NK-92 (cell line): ENCODE data around the gene ATN1.

Source experiments
- DNase-seq: peaks from one replicate; lab custom pipeline; 2025; ENCODE audit not compliant: unreplicated experiment; lab: John Stamatoyannopoulos, UW

The ATN1 gene

GRCh38 chr12:6968426-6968825 lies 40.7 kb downstream of the ATN1 start:
- no peak for DNase-seq

- DNase-seq, result no peak
Observed at GRCh38 chr12:6970096-6970527, 42.4 kb downstream of the ATN1 start.

GRCh38 chr12:6974180-6974579 lies 46.4 kb downstream of the ATN1 start:
- DNase-seq, result no peak

GRCh38 chr12:6975297-6976032 lies 47.7 kb downstream of the ATN1 start:
- DNase-seq, result no peak

- DNase-seq, result no peak
Observed at GRCh38 chr12:6977653-6978052, 49.9 kb downstream of the ATN1 start.

- no peak for DNase-seq
Observed at GRCh38 chr12:6978188-6978587, 50.4 kb downstream of the ATN1 start.

- DNase-seq, result no peak
Observed at GRCh38 chr12:6978611-6979011, 50.9 kb downstream of the ATN1 start.

GRCh38 chr12:6979021-6979420 lies 51.3 kb downstream of the ATN1 start:
- DNase-seq, result no peak

- no peak for DNase-seq
Observed at GRCh38 chr12:6979453-6979852, 51.7 kb downstream of the ATN1 start.

- DNase-seq, result no peak
Observed at GRCh38 chr12:6980075-6980474, 52.3 kb downstream of the ATN1 start.

GRCh38 chr12:6980740-6981139 lies 53.0 kb downstream of the ATN1 start:
- DNase-seq, result no peak

GRCh38 chr12:6981152-6982052 lies 53.6 kb downstream of the ATN1 start:
- no peak for DNase-seq

GRCh38 chr12:6982532-6982931 lies 54.8 kb downstream of the ATN1 start:
- no peak for DNase-seq

GRCh38 chr12:6987956-6988553 lies 60.3 kb downstream of the ATN1 start:
- DNase-seq, result no peak
